GM23338 (cell line): ENCODE results near the gene ARL8B.

Experiments
- CTCF ChIP-seq, 2 experiments: fragments of 200-600 bp in 1 of 2; sonication (generic) in 1 of 2; conservative IDR thresholded peaks; 2 replicates each; pipeline versions ENCODE4 v1.5.1 to v1.6.1; 2016 to 2017; ENCODE audit warnings: antibody characterized with exemption in 2 of 2, low read depth in 2 of 2, mild to moderate bottlenecking in 2 of 2, moderate library complexity in 1 of 2
- POLR2AphosphoS5 ChIP-seq: IDR thresholded peaks from 2 replicates; pipeline ENCODE4 v1.6.1; 2016; ENCODE audit warnings: antibody characterized with exemption, low read depth

GRCh38 chr3:5205165-5205941 is 83.3 kb downstream of the ARL8B start:
- TF ChIP-seq POLR2AphosphoS5 (no peak), CTCF (conservative IDR thresholded peaks at IDR 0.05; ENCODE audit: low read depth in 2 of 2) (no peak)
